ENCODE measurements around the gene DGKH. TPM values are rescaled to one million over a fixed set of nuclear protein-coding genes. Genes with fewer than 3 reads are reported as not detected.

DGKH gene
- total and polyA plus RNA-seq, 9 of the 15 experiments (the other 6 are each of a cell fraction or from before 2014, with no cell fraction given) = 0.38 to 4.4 (median 3.1) TPM

DNA sequence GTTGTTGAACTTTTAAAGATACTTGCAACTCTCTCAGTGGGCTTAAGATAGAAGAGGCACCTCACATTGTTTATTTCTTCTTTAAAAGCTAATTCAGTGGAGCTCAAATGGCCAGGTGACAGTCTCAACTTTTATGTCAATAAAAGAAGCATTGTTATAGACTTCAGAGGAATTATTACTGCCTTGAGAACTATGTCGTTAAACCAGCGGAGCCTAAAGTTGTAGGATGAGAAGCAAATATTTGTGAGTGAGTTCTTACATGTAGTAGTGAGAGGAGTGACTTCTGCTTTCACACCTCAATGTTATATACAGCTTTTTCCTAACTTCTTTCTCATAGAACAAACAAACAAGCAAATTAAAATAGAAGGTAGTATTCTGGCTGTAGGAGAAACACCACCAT, 31.2 kb upstream of the DGKH start:
- H3K9ac ChIP-seq (ENCODE audit: insufficient read depth in 1 of 2, low read depth in 2 of 2, low read length in 2 of 2) = no peak overlapping the region
- DNase-seq (ENCODE audit: extremely low read depth in 1 of 4, low spot score in 3 of 4) = no peak
- H3K36me3 ChIP-seq (ENCODE audit: control insufficient read depth, insufficient read depth, low read length) = no peaks in the 10 kb centered on the region
- H4K20me1 ChIP-seq (replicated peaks; ENCODE audit: control insufficient read depth, insufficient read depth, low read length) = no peaks in the 10 kb centered on the region
- H2AFZ ChIP-seq (ENCODE audit: low read depth, low read length) = no peak overlapping the region
- BruUV-seq (replicated peaks) = no TSS peak
- in situ Hi-C loops (cut with MboI) (no loop called here), intact Hi-C loops (cut with micrococcal nuclease) (no loop called here)
- WGBS (ENCODE audit: insufficient coverage, low coverage, missing lambda C conversion rate) = 6% methylated on average over 2 of the region's 2 CpGs
- H3K4me3 ChIP-seq = no peak overlapping the region
- H3K9me1 ChIP-seq (ENCODE audit: control insufficient read depth, insufficient read depth, low read length) = no peaks in the 10 kb centered on the region
- no peaks in the 10 kb centered on the region for H3K27me3 ChIP-seq (ENCODE audit: control insufficient read depth in 2 of 2, insufficient read depth in 2 of 2, low read length in 2 of 2)
- CTCF ChIA-PET (ENCODE audit: low intra/inter-chr PET ratio) = no interaction called here
- H3K79me2 ChIP-seq (ENCODE audit: control insufficient read depth, insufficient read depth, low read length) = no peaks in the 10 kb centered on the region
- H3K9me3 ChIP-seq (replicated peaks; ENCODE audit: control insufficient read depth, insufficient read depth, low read depth, low read length) = no peaks in the 10 kb centered on the region
- H3K4me1 ChIP-seq (replicated peaks in 1 of 2; ENCODE audit: control insufficient read depth in 2 of 2, insufficient read depth in 2 of 2, low read length in 2 of 2) = no peaks in the 10 kb centered on the region; a peak in 1 of 5 replicates
- POLR2A ChIA-PET = no interaction called here
- H3K27ac ChIP-seq (ENCODE audit: extremely low read depth, low read depth, low read length) = no peak overlapping the region
- no peak for FAIRE-seq
- H3K4me2 ChIP-seq (ENCODE audit: insufficient read depth, low read length) = no peak overlapping the region
- no peak for ATAC-seq
- no peak for TF ChIP-seq ZNF311 (CRISPR knock-in tag; IDR thresholded peaks at IDR 0.05)
- TF ChIP-seq CHAMP1 (IDR thresholded peaks at IDR 0.05) = no peak
- no peak for TF ChIP-seq ZBTB34 (CRISPR knock-in tag; IDR thresholded peaks at IDR 0.05)
- no peak for TF ChIP-seq KLF1 (tag; IDR thresholded peaks at IDR 0.05)
- no peak for TF ChIP-seq DPF2 (IDR thresholded peaks at IDR 0.05)
- TF ChIP-seq TSC22D4 (tag; IDR thresholded peaks at IDR 0.05) = no peak
- TF ChIP-seq MEF2A (IDR thresholded peaks at IDR 0.05; ENCODE audit: control insufficient read depth, low read depth, low read length) = no peak
- TF ChIP-seq RFX7 (CRISPR knock-in tag; IDR thresholded peaks at IDR 0.05) = no peak
- no peak for TF ChIP-seq CBX1 (IDR thresholded peaks at IDR 0.05; ENCODE audit: low read depth)
- TF ChIP-seq, protein P1, sequence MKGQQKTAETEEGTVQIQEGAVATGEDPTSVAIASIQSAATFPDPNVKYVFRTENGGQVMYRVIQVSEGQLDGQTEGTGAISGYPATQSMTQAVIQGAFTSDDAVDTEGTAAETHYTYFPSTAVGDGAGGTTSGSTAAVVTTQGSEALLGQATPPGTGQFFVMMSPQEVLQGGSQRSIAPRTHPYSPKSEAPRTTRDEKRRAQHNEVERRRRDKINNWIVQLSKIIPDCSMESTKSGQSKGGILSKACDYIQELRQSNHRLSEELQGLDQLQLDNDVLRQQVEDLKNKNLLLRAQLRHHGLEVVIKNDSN (CRISPR knock-in tag; IDR thresholded peaks at IDR 0.05) = no peak
- TF ChIP-seq, protein P2, sequence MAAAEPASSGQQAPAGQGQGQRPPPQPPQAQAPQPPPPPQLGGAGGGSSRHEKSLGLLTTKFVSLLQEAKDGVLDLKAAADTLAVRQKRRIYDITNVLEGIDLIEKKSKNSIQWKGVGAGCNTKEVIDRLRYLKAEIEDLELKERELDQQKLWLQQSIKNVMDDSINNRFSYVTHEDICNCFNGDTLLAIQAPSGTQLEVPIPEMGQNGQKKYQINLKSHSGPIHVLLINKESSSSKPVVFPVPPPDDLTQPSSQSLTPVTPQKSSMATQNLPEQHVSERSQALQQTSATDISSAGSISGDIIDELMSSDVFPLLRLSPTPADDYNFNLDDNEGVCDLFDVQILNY (CRISPR knock-in tag; IDR thresholded peaks at IDR 0.05) = no peak
- TF ChIP-seq CBX8 (IDR thresholded peaks at IDR 0.05; ENCODE audit: borderline replicate concordance, extremely low read depth, low read depth, low read length, poor library complexity, severe bottlenecking) = no peak
- no peak for TF ChIP-seq MECOM (CRISPR knock-in tag; IDR thresholded peaks at IDR 0.05)
- no peak for TF ChIP-seq ZBED1 (IDR thresholded peaks at IDR 0.05)
- no peak for TF ChIP-seq U2AF1 (optimal IDR thresholded peaks at IDR 0.05; ENCODE audit: low read depth, low read length)
- TF ChIP-seq GABPB2 (CRISPR knock-in tag; conservative IDR thresholded peaks at IDR 0.05) = no peak
- no peak for TF ChIP-seq OTX1 (CRISPR knock-in tag; IDR thresholded peaks at IDR 0.05)
- TF ChIP-seq ZFPM2 (CRISPR knock-in tag; IDR thresholded peaks at IDR 0.05) = no peak
- no peak for TF ChIP-seq GTF2B (IDR thresholded peaks at IDR 0.05; ENCODE audit: extremely low read depth, insufficient read length)

Data from K562 (cell line).